HFFc6 (cell line): ENCODE data around the gene MS4A14. TPM values are rescaled to one million over a fixed set of nuclear protein-coding genes. Genes with fewer than 3 reads are reported as not detected.

Source experiments
- DNase-seq: peaks from one replicate; pipeline ENCODE4 v3.0.0-alpha.2; 2018
- H3K27ac Mint-ChIP-seq: 2 replicates; pipeline ENCODE4 v1.8.0; 2020; ENCODE audit warnings: mild to moderate bottlenecking, mixed read lengths
- H3K27me3 Mint-ChIP-seq: 2 replicates; pipeline ENCODE4 v1.8.0; 2021; ENCODE audit warnings: mild to moderate bottlenecking, moderate library complexity, mixed read lengths; ENCODE audit not compliant: insufficient read depth
- H3K36me3 Mint-ChIP-seq: 2 replicates; pipeline ENCODE4 v1.8.0; 2021; ENCODE audit warnings: low read depth, mixed read lengths
- H3K4me1 Mint-ChIP-seq: 2 replicates; pipeline ENCODE4 v1.8.0; 2020; ENCODE audit warnings: low read depth, mixed read lengths
- H3K4me3 Mint-ChIP-seq: 2 replicates; pipeline ENCODE4 v1.8.0; 2020; ENCODE audit warnings: mild to moderate bottlenecking, moderate library complexity, mixed read lengths
- H3K9me3 Mint-ChIP-seq: 2 replicates; pipeline ENCODE4 v1.8.0; 2020; ENCODE audit warnings: mild to moderate bottlenecking, mixed read lengths
- long read RNA-seq: library from polyadenylated mRNA; unstranded; transcript quantifications from one replicate; pipeline ENCODE4 v2.0.0, GENCODE V29; 2019
- total RNA-seq, 6 experiments: library from RNA; stranded (reverse); fragmentation: NEBNext Ultra II Directional; extraction: Animal tissue kit (Norgen Biotek cat#: 25700); gene quantifications; 2 replicates in 1 of 6; 3 replicates in 5 of 6; pipeline ENCODE4 v1.2.3, GENCODE V29; 2021
- TF ChIP-seq, protein P1 (sequence below): fragments of 200-600 bp; sonication (generic); IDR thresholded peaks from 2 replicates; pipeline ENCODE4 v1.5.0; 2021; ENCODE audit warnings: antibody characterized with exemption, mild to moderate bottlenecking

MS4A14 gene
- total RNA-seq: not detected
- long read RNA-seq: 0 reads

DNA sequence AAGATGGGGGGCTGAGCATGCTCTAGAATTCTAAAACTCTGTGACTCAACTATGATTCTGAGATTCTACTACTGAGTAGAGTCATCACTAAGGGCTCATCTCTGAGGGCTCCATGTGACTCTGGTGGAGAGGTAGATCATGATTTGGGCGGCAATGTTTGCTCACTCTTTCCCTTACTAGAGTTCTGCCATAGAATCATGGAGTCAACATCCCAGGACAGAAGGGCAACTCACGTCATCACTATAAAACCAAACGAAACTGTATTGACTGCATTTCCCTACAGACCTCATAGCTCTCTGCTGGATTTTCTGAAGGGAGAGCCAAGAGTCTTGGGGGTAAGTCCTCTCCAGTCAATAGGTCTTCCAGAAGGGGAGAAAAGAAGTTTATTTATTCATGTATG, at the start of gene MS4A14:
TSS of gene MS4A14 (plus strand) at position 78 of the 400 bp plus-strand sequence. CDS start at position 198, 120 bp downstream.
- Mint-ChIP-seq H3K4me3 (no peak within 1 kb of the TSS), H3K36me3 (no peaks in the 10 kb centered on the region), H3K9me3 (peaks cover 41% of the 10 kb centered on the region), H3K27me3 (no peaks in the 10 kb centered on the region), H3K27ac (no peak within 1 kb of the TSS), H3K4me1 (no peaks in the 10 kb centered on the region)
- TF ChIP-seq, protein P1, sequence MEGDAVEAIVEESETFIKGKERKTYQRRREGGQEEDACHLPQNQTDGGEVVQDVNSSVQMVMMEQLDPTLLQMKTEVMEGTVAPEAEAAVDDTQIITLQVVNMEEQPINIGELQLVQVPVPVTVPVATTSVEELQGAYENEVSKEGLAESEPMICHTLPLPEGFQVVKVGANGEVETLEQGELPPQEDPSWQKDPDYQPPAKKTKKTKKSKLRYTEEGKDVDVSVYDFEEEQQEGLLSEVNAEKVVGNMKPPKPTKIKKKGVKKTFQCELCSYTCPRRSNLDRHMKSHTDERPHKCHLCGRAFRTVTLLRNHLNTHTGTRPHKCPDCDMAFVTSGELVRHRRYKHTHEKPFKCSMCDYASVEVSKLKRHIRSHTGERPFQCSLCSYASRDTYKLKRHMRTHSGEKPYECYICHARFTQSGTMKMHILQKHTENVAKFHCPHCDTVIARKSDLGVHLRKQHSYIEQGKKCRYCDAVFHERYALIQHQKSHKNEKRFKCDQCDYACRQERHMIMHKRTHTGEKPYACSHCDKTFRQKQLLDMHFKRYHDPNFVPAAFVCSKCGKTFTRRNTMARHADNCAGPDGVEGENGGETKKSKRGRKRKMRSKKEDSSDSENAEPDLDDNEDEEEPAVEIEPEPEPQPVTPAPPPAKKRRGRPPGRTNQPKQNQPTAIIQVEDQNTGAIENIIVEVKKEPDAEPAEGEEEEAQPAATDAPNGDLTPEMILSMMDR: no peak
- DNase-seq: no peak

GRCh38 chr11:60347084-60347797, 49.0 kb upstream of the MS4A14 start:
- Mint-ChIP-seq H3K27me3 (0 out of 2 replicates have a peak, but pooled peaks cover 2% of the 10 kb centered on the region), H3K36me3 (no peaks in the 10 kb centered on the region), H3K9me3 (no peaks in the 10 kb centered on the region), H3K27ac (no peak overlapping the region), H3K4me1 (no peaks in the 10 kb centered on the region), H3K4me3 (no peak overlapping the region)
- no peak for DNase-seq
- TF ChIP-seq, protein P1: no peak

- H3K4me1 Mint-ChIP-seq: no peaks in the 10 kb centered on the region
- H3K4me3 Mint-ChIP-seq: no peak overlapping the region
- TF ChIP-seq, protein P1: no peak
Measured at GRCh38 chr11:60348116-60348515, 48.1 kb upstream of the MS4A14 start.

GRCh38 chr11:60349990-60350389, 46.3 kb upstream of the MS4A14 start:
- H3K27me3 Mint-ChIP-seq: 0 out of 2 replicates have a peak, but pooled peaks cover 2% of the 10 kb centered on the region
- TF ChIP-seq, protein P1: no peak
- no peaks in the 10 kb centered on the region for H3K9me3 Mint-ChIP-seq
- no peaks in the 10 kb centered on the region for H3K36me3 Mint-ChIP-seq
- no peaks in the 10 kb centered on the region for H3K4me1 Mint-ChIP-seq
- H3K4me3 Mint-ChIP-seq: no peak overlapping the region
- H3K27ac Mint-ChIP-seq: no peak overlapping the region
- no peak for DNase-seq

More at GRCh38 chr11:60348116-60348515, 48.1 kb upstream of the MS4A14 start:
- Mint-ChIP-seq H3K9me3 (no peaks in the 10 kb centered on the region), H3K27me3 (0 out of 2 replicates have a peak, but pooled peaks cover 2% of the 10 kb centered on the region), H3K27ac (no peak overlapping the region), H3K36me3 (no peaks in the 10 kb centered on the region)
- DNase-seq: no peak

GRCh38 chr11:60357771-60358170, 38.5 kb upstream of the MS4A14 start:
- Mint-ChIP-seq H3K27me3 (no peaks in the 10 kb centered on the region), H3K4me3 (no peak overlapping the region), H3K27ac (no peak overlapping the region), H3K9me3 (peaks cover 21% of the 10 kb centered on the region), H3K36me3 (no peaks in the 10 kb centered on the region), H3K4me1 (no peaks in the 10 kb centered on the region)
- DNase-seq: no peak
- TF ChIP-seq, protein P1: no peak
